ENCODE measurements around the gene MYRIP.

GRCh38 chr3:40152482-40153133, 343.2 kb downstream of the MYRIP start:
- TF ChIP-seq POLR2A (IDR thresholded peaks at IDR 0.05), result no peak
- TF ChIP-seq, protein P1, sequence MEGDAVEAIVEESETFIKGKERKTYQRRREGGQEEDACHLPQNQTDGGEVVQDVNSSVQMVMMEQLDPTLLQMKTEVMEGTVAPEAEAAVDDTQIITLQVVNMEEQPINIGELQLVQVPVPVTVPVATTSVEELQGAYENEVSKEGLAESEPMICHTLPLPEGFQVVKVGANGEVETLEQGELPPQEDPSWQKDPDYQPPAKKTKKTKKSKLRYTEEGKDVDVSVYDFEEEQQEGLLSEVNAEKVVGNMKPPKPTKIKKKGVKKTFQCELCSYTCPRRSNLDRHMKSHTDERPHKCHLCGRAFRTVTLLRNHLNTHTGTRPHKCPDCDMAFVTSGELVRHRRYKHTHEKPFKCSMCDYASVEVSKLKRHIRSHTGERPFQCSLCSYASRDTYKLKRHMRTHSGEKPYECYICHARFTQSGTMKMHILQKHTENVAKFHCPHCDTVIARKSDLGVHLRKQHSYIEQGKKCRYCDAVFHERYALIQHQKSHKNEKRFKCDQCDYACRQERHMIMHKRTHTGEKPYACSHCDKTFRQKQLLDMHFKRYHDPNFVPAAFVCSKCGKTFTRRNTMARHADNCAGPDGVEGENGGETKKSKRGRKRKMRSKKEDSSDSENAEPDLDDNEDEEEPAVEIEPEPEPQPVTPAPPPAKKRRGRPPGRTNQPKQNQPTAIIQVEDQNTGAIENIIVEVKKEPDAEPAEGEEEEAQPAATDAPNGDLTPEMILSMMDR (IDR thresholded peaks at IDR 0.05), result no peak

All from adrenal gland (tissue), 5 donors.